Measurements from ENCODE around the gene MGAT3.

- TF ChIP-seq CTCF (conservative IDR thresholded peaks at IDR 0.05) (no peak), ZFX (IDR thresholded peaks at IDR 0.05) (no peak)
Observed at GRCh38 chr22:39512026-39512425, 55.2 kb downstream of the MGAT3 start.

All from C4-2B (cell line).